GM23248 (cell line): ENCODE data around the gene CD52.

Source experiments
- EZH2 ChIP-seq: fragments of 200-600 bp; sonication (generic); IDR thresholded peaks from 2 replicates; pipeline ENCODE4 v1.6.1; 2018; ENCODE audit warnings: antibody characterized with exemption, mild to moderate bottlenecking; ENCODE audit not compliant: insufficient read depth, poor library complexity, severe bottlenecking
- EZH2phosphoT487 ChIP-seq: fragments of 200-600 bp; sonication (generic); IDR thresholded peaks from 2 replicates; pipeline ENCODE4 v1.6.1; 2018; ENCODE audit warnings: antibody characterized with exemption, moderate library complexity, mild to moderate bottlenecking, low read depth; ENCODE audit not compliant: insufficient read depth

DNA sequence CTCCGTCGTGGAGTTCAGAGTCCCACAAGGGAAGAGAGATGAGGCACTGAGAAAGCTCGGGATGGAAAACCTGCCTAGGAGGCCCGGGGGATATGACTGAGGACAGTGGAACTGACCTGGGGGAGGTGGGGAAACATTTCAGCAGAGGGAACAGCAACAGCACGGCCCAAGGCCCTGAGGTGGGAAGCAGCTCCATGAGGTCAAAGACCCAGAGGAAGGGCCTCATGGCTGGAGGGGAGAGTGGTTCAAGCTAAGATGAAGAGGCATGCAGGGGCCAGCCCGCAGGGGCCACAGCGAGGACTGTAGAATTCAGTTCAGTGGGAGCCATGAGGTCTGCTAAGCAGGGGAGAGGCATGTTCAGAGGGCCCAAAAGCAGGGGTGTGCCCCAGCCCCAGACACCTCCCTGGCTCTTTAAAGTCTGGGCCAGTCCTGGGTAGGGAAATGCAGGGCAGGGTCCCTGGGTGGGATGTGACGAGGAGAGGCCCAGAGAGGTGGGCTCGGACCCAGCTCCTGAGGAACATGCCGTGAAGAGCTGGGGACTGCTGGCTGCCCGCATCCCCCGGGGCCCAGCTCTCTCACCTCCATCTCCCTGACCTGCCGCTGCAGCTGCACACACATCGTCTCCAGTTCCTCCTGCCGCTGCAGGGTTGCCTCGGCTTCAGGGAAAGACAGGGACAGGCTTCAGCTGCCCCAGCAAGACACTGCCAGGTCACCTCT, 21.3 kb upstream of the CD52 start:
- TF ChIP-seq EZH2 (no peak), EZH2phosphoT487 (no peak)
